Caco-2 (cell line): ENCODE measurements around the gene SPRED2. TPM values are rescaled to one million over a fixed set of nuclear protein-coding genes. Genes with fewer than 3 reads are reported as not detected.

Source experiments
- BruUV-seq: library from RNA; stranded (reverse); fragments of 400-500 nt; replicated peaks from 2 replicates; lab custom pipeline; 2021; lab: Mats Ljungman, UMichigan
- CTCF ChIA-PET: fragments of 300-600 bp; sonication (Branson Sonifier 250); formaldehyde crosslinking; loops from one replicate; lab custom pipeline; 2022; ENCODE audit warnings: antibody characterized with exemption; lab: Charles Lee
- POLR2A ChIA-PET: fragments of 300-600 bp; sonication (Branson Sonifier 250); formaldehyde crosslinking; loops from one replicate; lab custom pipeline; 2022; ENCODE audit warnings: antibody characterized with exemption; lab: Charles Lee
- DNase-seq, 2 experiments: peaks; one replicate each; pipeline versions ENCODE4 v3.0.0 to v3.0.0-alpha.2; 2020 to 2022
- H3K27me3 ChIP-seq: replicated peaks from 2 replicates; pipeline ENCODE4 v1.6.0; 2011; ENCODE audit warnings: low read length; ENCODE audit not compliant: control insufficient read depth, insufficient read depth
- H3K36me3 ChIP-seq: 2 replicates; pipeline ENCODE4 v1.5.1; 2011; ENCODE audit warnings: low read length; ENCODE audit not compliant: control insufficient read depth, insufficient read depth
- H3K4me1 ChIP-seq: fragments of 250-450 bp; sonication (Bioruptor Pico); 2 replicates; pipeline ENCODE4 v1.5.1; 2020; ENCODE audit warnings: mild to moderate bottlenecking
- H3K4me3 ChIP-seq: 2 replicates; pipeline ENCODE4 v1.5.1; 2011; ENCODE audit warnings: low read depth, mild to moderate bottlenecking, control low read depth, low read length
- H3K9me3 ChIP-seq: fragments of 250-450 bp; sonication (Bioruptor Pico); 2 replicates; pipeline ENCODE4 v1.5.1; 2020; ENCODE audit warnings: mild to moderate bottlenecking, moderate library complexity
- H3K27ac Mint-ChIP-seq: one replicate; pipeline ENCODE4 v1.8.0; 2022; ENCODE audit warnings: mixed read lengths; ENCODE audit not compliant: unreplicated experiment
- H3K27me3 Mint-ChIP-seq: one replicate; pipeline ENCODE4 v1.8.0; 2022; ENCODE audit warnings: mixed read lengths; ENCODE audit not compliant: insufficient read depth, unreplicated experiment
- H3K36me3 Mint-ChIP-seq: one replicate; pipeline ENCODE4 v1.8.0; 2022; ENCODE audit warnings: mild to moderate bottlenecking, mixed read lengths; ENCODE audit not compliant: insufficient read depth, unreplicated experiment
- H3K4me1 Mint-ChIP-seq: one replicate; pipeline ENCODE4 v1.8.0; 2022; ENCODE audit warnings: low read depth, mixed read lengths; ENCODE audit not compliant: unreplicated experiment
- H3K4me3 Mint-ChIP-seq: one replicate; pipeline ENCODE4 v1.8.0; 2022; ENCODE audit warnings: mild to moderate bottlenecking, moderate library complexity, mixed read lengths; ENCODE audit not compliant: unreplicated experiment
- H3K9me3 Mint-ChIP-seq: one replicate; pipeline ENCODE4 v1.8.0; 2022; ENCODE audit warnings: mixed read lengths; ENCODE audit not compliant: unreplicated experiment
- intact Hi-C: fragments of 100-400 bp; cut with micrococcal nuclease; formaldehyde crosslinking; loops from one replicate; pipeline ENCODE4 v1.10.0; 2022; ENCODE audit not compliant: unreplicated experiment
- total RNA-seq: library from RNA; stranded (reverse); gene quantifications from 2 replicates; pipeline ENCODE4 v1.2.3, GENCODE V29; 2022
- TF ChIP-seq, protein P1 (sequence below), 2 experiments: fragments of 200-600 bp in 1 of 2; IDR thresholded peaks; 1 replicate in 1 of 2; 2 replicates in 1 of 2; pipeline versions ENCODE4 v1.5.1 to v1.8.0; 2011 to 2022; ENCODE audit warnings: antibody characterized with exemption in 1 of 2, control low read depth in 1 of 2, inconsistent platforms in 1 of 2, low read depth in 1 of 2, low read length in 1 of 2, mild to moderate bottlenecking in 1 of 2, moderate library complexity in 1 of 2; ENCODE audit not compliant: insufficient read depth in 1 of 2, severe bottlenecking in 1 of 2, unreplicated experiment in 1 of 2

The SPRED2 gene
- total RNA-seq, 1 experiment from 2014 or later = 49.9 TPM

- no TSS peak for BruUV-seq
- Histone ChIP-seq H3K9me3 (no peaks in the 10 kb centered on the region), H3K36me3 (no peaks in the 10 kb centered on the region), H3K4me3 (no peak overlapping the region), H3K4me1 (no peaks in the 10 kb centered on the region), H3K27me3 (no peaks in the 10 kb centered on the region)
- no peak for DNase-seq
- ChIA-PET POLR2A (no interaction called here), CTCF (no interaction called here)
- H3K27ac Mint-ChIP-seq = no peak overlapping the region
- H3K4me1 Mint-ChIP-seq = peaks cover 6% of the 10 kb centered on the region
- H3K9me3 Mint-ChIP-seq = no peaks in the 10 kb centered on the region
- H3K27me3 Mint-ChIP-seq = no peaks in the 10 kb centered on the region
- peaks cover 57% of the 10 kb centered on the region for H3K36me3 Mint-ChIP-seq
- no peak overlapping the region for H3K4me3 Mint-ChIP-seq
- TF ChIP-seq, protein P1, sequence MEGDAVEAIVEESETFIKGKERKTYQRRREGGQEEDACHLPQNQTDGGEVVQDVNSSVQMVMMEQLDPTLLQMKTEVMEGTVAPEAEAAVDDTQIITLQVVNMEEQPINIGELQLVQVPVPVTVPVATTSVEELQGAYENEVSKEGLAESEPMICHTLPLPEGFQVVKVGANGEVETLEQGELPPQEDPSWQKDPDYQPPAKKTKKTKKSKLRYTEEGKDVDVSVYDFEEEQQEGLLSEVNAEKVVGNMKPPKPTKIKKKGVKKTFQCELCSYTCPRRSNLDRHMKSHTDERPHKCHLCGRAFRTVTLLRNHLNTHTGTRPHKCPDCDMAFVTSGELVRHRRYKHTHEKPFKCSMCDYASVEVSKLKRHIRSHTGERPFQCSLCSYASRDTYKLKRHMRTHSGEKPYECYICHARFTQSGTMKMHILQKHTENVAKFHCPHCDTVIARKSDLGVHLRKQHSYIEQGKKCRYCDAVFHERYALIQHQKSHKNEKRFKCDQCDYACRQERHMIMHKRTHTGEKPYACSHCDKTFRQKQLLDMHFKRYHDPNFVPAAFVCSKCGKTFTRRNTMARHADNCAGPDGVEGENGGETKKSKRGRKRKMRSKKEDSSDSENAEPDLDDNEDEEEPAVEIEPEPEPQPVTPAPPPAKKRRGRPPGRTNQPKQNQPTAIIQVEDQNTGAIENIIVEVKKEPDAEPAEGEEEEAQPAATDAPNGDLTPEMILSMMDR (IDR thresholded peaks at IDR 0.05; ENCODE audit: insufficient read depth in 1 of 2, low read depth in 1 of 2, low read length in 1 of 2, severe bottlenecking in 1 of 2, unreplicated experiment in 1 of 2) = no peak
- intact Hi-C loops = no loop called here
These were observed 170.7 kb downstream of the SPRED2 start for GRCh38 chr2:65261676-65262075.

Other genes starting within 250 kb of the SPRED2 start
- 248 and 259 TPM in 2 replicates for gene ACTR2, start 204.8 kb downstream of the SPRED2 start, total RNA-seq